Loucy (cell line): ENCODE measurements around the gene CLEC4D.

ENCODE experiments used
- H2AFZ ChIP-seq: fragments of 200-600 bp; sonication (generic); 2 replicates; pipeline ENCODE4 v1.6.0; 2016; ENCODE audit warnings: antibody characterized with exemption, mild to moderate bottlenecking, low read length, moderate library complexity
- H3F3A ChIP-seq: fragments of 200-600 bp; 2 replicates; pipeline ENCODE4 v1.6.0; 2016; ENCODE audit warnings: antibody characterized with exemption, low read depth, mild to moderate bottlenecking
- H3K27me3 ChIP-seq: fragments of 200-600 bp; sonication (generic); 2 replicates; pipeline ENCODE4 v1.6.1; 2014; ENCODE audit warnings: low read length, mild to moderate bottlenecking; ENCODE audit not compliant: insufficient read depth, poor library complexity, severe bottlenecking
- H3K36me3 ChIP-seq: fragments of 200-600 bp; sonication (generic); 2 replicates; pipeline ENCODE4 v1.6.1; 2016; ENCODE audit warnings: low read length; ENCODE audit not compliant: insufficient read depth
- H3K4me1 ChIP-seq: fragments of 200-600 bp; sonication (generic); 2 replicates; pipeline ENCODE4 v1.5.1; 2014; ENCODE audit warnings: low read length, mild to moderate bottlenecking; ENCODE audit not compliant: insufficient read depth, poor library complexity, severe bottlenecking
- H3K4me2 ChIP-seq: fragments of 200-600 bp; sonication (generic); 2 replicates; pipeline ENCODE4 v1.6.0; 2014; ENCODE audit warnings: antibody characterized with exemption, low read length, low read depth, mild to moderate bottlenecking; ENCODE audit not compliant: poor library complexity, severe bottlenecking
- H3K4me3 ChIP-seq: fragments of 200-600 bp; sonication (generic); 2 replicates; pipeline ENCODE4 v1.5.1; 2014; ENCODE audit warnings: low read length, mild to moderate bottlenecking, mixed read lengths; ENCODE audit not compliant: poor library complexity, severe bottlenecking
- H3K79me2 ChIP-seq: fragments of 200-600 bp; sonication (generic); 2 replicates; pipeline ENCODE4 v1.6.1; 2014; ENCODE audit warnings: low read length; ENCODE audit not compliant: insufficient read depth
- H3K9ac ChIP-seq: fragments of 200-600 bp; sonication (generic); 2 replicates; pipeline ENCODE4 v1.6.0; 2014; ENCODE audit warnings: mild to moderate bottlenecking, low read depth, low read length, moderate library complexity; ENCODE audit not compliant: poor library complexity, severe bottlenecking
- H3K9me2 ChIP-seq: fragments of 200-600 bp; sonication (generic); replicated peaks from 2 replicates; pipeline ENCODE4 v1.6.1; 2016; ENCODE audit warnings: low read depth, low read length, mixed read lengths
- H3K9me3 ChIP-seq: fragments of 200-600 bp; sonication (generic); 2 replicates; pipeline ENCODE4 v1.6.1; 2014; ENCODE audit warnings: mild to moderate bottlenecking, antibody characterized with exemption, low read length, low read depth; ENCODE audit not compliant: insufficient read depth
- H4K20me1 ChIP-seq: fragments of 200-600 bp; sonication (generic); 2 replicates; pipeline ENCODE4 v1.6.0; 2014; ENCODE audit warnings: antibody characterized with exemption, low read length, mild to moderate bottlenecking; ENCODE audit not compliant: insufficient read depth, poor library complexity, severe bottlenecking
- CTCF ChIP-seq: fragments of 200-600 bp; sonication (generic); conservative IDR thresholded peaks from 2 replicates; pipeline ENCODE4 v1.5.1; 2014; ENCODE audit warnings: mild to moderate bottlenecking, antibody characterized with exemption, low read length
- EZH2phosphoT487 ChIP-seq: fragments of 200-600 bp; IDR thresholded peaks from 2 replicates; pipeline ENCODE4 v1.6.1; 2018; ENCODE audit warnings: antibody characterized with exemption, mild to moderate bottlenecking, moderate library complexity, borderline replicate concordance

CLEC4D gene

GRCh38 chr12:8517971-8518370, 4.7 kb downstream of the CLEC4D start:
- Histone ChIP-seq H3F3A (no peaks in the 10 kb centered on the region), H4K20me1 (no peaks in the 10 kb centered on the region), H3K4me2 (no peak overlapping the region), H3K9ac (no peak overlapping the region), H3K9me3 (no peaks in the 10 kb centered on the region), H3K4me1 (no peaks in the 10 kb centered on the region), H3K79me2 (no peaks in the 10 kb centered on the region), H2AFZ (no peak overlapping the region), H3K4me3 (no peak overlapping the region), H3K36me3 (no peaks in the 10 kb centered on the region), H3K9me2 (no peaks in the 10 kb centered on the region), H3K27me3 (no peaks in the 10 kb centered on the region)
- TF ChIP-seq EZH2phosphoT487: no peak
- no peak for TF ChIP-seq CTCF

GRCh38 chr12:8519171-8519570, 5.9 kb downstream of the CLEC4D start:
- Histone ChIP-seq H2AFZ (no peak overlapping the region), H3K27me3 (no peaks in the 10 kb centered on the region), H4K20me1 (no peaks in the 10 kb centered on the region), H3K9me2 (no peaks in the 10 kb centered on the region), H3K9me3 (no peaks in the 10 kb centered on the region), H3K4me3 (no peak overlapping the region), H3K36me3 (no peaks in the 10 kb centered on the region), H3K79me2 (no peaks in the 10 kb centered on the region), H3F3A (no peaks in the 10 kb centered on the region), H3K9ac (no peak overlapping the region), H3K4me2 (no peak overlapping the region), H3K4me1 (no peaks in the 10 kb centered on the region)
- TF ChIP-seq EZH2phosphoT487 (no peak), CTCF (no peak)

GRCh38 chr12:8527250-8528130, 14.2 kb downstream of the CLEC4D start:
- Histone ChIP-seq H3K9me3 (no peaks in the 10 kb centered on the region), H3K4me2 (no peak overlapping the region), H3K9ac (no peak overlapping the region), H3F3A (no peaks in the 10 kb centered on the region), H3K4me1 (no peaks in the 10 kb centered on the region), H4K20me1 (no peaks in the 10 kb centered on the region), H3K4me3 (no peak overlapping the region), H3K27me3 (no peaks in the 10 kb centered on the region), H3K36me3 (no peaks in the 10 kb centered on the region), H2AFZ (no peak overlapping the region), H3K9me2 (no peaks in the 10 kb centered on the region), H3K79me2 (no peaks in the 10 kb centered on the region)
- no peak for TF ChIP-seq EZH2phosphoT487
